Activated T-cell treated with anti-CD3 and anti-CD28 coated beads, Interleukin-2, amount 50 U/mL, for 24 hours (primary cell): Measurements from ENCODE around the gene OR52M1.
"Not testable (repeated sequence)": the region's sequence is repeated elsewhere in the genome, so short reads cannot be mapped to it uniquely, and the experiment has no call there.

ENCODE experiments used
- DNase-seq: peaks from one replicate; pipeline ENCODE4 v3.0.0-alpha.2; 2020
- H3K27ac Mint-ChIP-seq: 2 replicates; pipeline ENCODE4 v1.8.0; 2020; ENCODE audit warnings: mild to moderate bottlenecking, mixed read lengths
- H3K27me3 Mint-ChIP-seq: 2 replicates; pipeline ENCODE4 v1.8.0; 2020; ENCODE audit warnings: mixed read lengths
- H3K36me3 Mint-ChIP-seq: 2 replicates; pipeline ENCODE4 v1.8.0; 2020; ENCODE audit warnings: low read depth, mixed read lengths
- H3K4me1 Mint-ChIP-seq: 2 replicates; pipeline ENCODE4 v1.8.0; 2020; ENCODE audit warnings: low read depth, mixed read lengths
- H3K4me3 Mint-ChIP-seq: 2 replicates; pipeline ENCODE4 v1.8.0; 2020; ENCODE audit warnings: mild to moderate bottlenecking, moderate library complexity, mixed read lengths
- H3K9me3 Mint-ChIP-seq: 2 replicates; pipeline ENCODE4 v1.8.0; 2020; ENCODE audit warnings: mixed read lengths

The OR52M1 gene

DNA sequence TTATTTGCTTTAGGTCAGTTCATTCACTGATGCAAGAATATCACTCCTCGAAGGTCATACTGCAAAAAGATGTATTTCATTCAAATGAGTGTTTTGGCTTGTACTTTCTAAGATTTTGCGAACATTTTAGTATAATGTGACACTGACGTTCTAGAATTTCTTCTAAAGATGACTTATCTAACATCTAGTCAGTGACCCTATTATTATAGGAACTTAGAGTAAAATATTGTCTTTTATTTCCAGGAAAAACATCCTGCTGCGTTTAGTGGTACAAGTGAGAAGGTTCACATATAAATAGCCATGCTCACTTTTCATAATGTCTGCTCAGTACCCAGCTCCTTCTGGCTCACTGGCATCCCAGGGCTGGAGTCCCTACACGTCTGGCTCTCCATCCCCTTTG is at the start of gene OR52M1:
OR52M1 (plus strand) TSS at position 301 of the 400 bp plus-strand sequence; CDS start at position 301, 0 bp downstream.
- no peaks in the 10 kb centered on the region for H3K36me3 Mint-ChIP-seq
- H3K9me3 Mint-ChIP-seq, result no peaks in the 10 kb centered on the region
- DNase-seq, result no peak
- H3K27me3 Mint-ChIP-seq, result peaks cover 16% of the 10 kb centered on the region
- no peaks in the 10 kb centered on the region for H3K4me1 Mint-ChIP-seq
- H3K27ac Mint-ChIP-seq, result no peak within 1 kb of the TSS
- no peak within 1 kb of the TSS for H3K4me3 Mint-ChIP-seq

DNA sequence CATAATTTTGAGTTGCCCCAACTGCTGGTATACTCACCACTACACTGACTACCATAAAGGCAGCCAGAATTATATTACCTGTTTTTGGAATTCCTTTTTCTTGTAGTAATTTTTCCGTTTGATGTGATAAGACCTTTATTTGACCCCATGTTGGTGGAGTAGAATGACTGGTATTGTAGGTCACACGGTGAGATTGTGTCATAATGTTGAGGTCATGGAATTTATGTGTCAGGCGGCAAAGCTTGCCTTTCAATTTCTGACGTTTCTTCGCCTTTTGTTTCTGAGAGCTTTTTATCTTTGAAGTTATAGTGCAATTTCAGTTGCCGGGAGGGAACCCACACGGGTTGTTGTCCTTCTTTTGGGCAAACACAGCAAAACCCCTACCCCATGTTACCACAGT is 49.5 kb upstream of the OR52M1 start:
- Mint-ChIP-seq H3K9me3 (no peaks in the 10 kb centered on the region), H3K36me3 (no peaks in the 10 kb centered on the region), H3K27me3 (peaks cover 37% of the 10 kb centered on the region), H3K27ac (no peak overlapping the region), H3K4me1 (peaks cover 13% of the 10 kb centered on the region), H3K4me3 (no peak overlapping the region)
- DNase-seq, result no peak

GRCh38 chr11:4495986-4496385 is 49.0 kb upstream of the OR52M1 start:
- Mint-ChIP-seq H3K4me1 (peaks cover 13% of the 10 kb centered on the region), H3K27me3 (peaks cover 37% of the 10 kb centered on the region), H3K36me3 (no peaks in the 10 kb centered on the region), H3K9me3 (no peaks in the 10 kb centered on the region), H3K4me3 (no peak overlapping the region), H3K27ac (no peak overlapping the region)
- DNase-seq, result no peak

DNA sequence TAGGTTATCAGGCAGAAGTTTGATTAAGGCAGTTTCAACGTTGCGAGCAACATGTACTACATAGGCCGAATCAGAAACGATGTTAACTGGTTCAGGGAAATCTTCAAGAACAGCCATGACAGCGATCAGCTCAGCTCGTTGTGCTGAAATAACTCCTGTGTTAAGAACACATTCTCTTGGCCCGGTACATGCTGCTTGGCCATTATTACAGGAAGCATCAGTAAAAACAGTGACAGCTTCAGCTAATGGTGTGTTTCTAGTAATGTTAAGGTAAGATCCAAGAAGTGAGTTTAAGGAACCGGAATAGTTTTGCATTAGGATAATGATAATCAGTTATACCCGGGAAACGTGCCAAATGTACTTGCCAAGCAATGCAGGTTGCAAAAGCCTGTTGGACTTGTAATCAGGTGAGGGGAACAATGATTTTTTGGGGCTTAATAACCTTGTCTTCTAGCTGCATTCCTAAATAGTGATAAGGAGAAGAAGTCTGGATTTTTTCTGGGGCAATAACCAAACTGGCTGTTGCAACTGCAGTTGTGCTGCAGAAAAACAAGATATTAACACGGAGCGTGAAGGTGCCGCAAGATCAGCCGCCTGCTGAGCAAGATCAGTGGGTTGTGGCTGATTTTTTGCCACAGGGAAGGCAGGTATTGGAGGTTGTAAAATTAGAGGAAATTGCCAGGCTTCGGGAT is 48.3 kb upstream of the OR52M1 start:
- Mint-ChIP-seq H3K4me1 (peaks cover 13% of the 10 kb centered on the region), H3K4me3 (no peak overlapping the region), H3K27ac (no peak overlapping the region), H3K9me3 (no peaks in the 10 kb centered on the region), H3K36me3 (no peaks in the 10 kb centered on the region), H3K27me3 (peaks cover 34% of the 10 kb centered on the region)
- no peak for DNase-seq

GRCh38 chr11:4508886-4509285 is 36.1 kb upstream of the OR52M1 start:
- Mint-ChIP-seq H3K27me3 (peaks cover 27% of the 10 kb centered on the region), H3K36me3 (no peaks in the 10 kb centered on the region), H3K9me3 (no peaks in the 10 kb centered on the region), H3K4me1 (no peaks in the 10 kb centered on the region), H3K4me3 (no peak overlapping the region), H3K27ac (no peak overlapping the region)
- no peak for DNase-seq

DNA sequence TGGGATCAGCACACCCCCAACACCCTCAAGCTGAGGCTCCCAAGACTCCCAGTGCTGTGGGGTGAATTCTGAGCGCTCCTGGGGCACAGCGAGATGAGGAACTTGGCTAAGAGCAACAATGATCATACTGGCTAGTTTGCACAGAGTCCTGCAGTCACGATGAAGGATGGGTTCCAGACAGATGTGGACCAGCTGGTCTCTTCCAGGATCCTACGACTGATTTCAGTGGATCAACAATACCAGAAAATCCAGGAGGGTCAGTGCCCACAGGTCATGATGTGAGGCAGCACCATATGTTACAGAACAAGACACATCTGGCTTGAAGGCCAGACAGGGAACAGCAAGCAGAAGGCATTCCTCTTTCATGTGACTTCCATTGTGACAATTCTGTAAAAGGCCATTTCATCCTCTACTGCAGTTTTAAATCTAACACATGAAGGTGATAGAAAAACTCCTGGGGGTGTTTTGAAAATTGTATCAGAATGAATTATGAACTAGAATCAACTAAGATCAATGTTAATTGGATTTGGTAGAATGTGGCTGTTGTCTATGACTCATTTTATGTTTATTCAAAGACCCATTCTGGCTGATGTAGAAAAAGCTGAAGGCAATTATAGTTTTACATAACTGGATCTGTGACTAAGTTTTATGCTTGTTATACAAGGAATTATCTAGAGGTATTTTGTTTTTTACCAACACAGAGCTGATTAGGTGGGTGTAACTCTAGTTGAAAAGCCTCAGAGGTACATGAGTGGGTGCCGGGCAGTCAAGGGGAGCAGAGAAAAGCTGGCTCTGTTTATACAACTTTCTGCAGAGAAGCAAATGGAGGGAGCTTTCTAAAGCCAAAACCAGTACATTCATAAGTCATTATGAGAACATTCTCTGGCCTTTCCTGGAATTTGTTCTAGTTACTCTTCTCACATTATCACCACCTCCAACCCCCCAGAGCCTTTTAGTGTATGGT is 33.4 kb upstream of the OR52M1 start:
- no peak overlapping the region for H3K4me3 Mint-ChIP-seq
- no peaks in the 10 kb centered on the region for H3K36me3 Mint-ChIP-seq
- no peak overlapping the region for H3K27ac Mint-ChIP-seq
- no peaks in the 10 kb centered on the region for H3K9me3 Mint-ChIP-seq
- H3K27me3 Mint-ChIP-seq, result peaks cover 16% of the 10 kb centered on the region
- DNase-seq, result no peak
- no peaks in the 10 kb centered on the region for H3K4me1 Mint-ChIP-seq

- H3K4me3 Mint-ChIP-seq, result no peak overlapping the region
- no peaks in the 10 kb centered on the region for H3K4me1 Mint-ChIP-seq
- H3K36me3 Mint-ChIP-seq, result no peaks in the 10 kb centered on the region
- no peak overlapping the region for H3K27ac Mint-ChIP-seq
- H3K9me3 Mint-ChIP-seq, result no peaks in the 10 kb centered on the region
- no peak for DNase-seq
- H3K27me3 Mint-ChIP-seq, result peaks cover 3% of the 10 kb centered on the region
These were observed 30.8 kb upstream of the OR52M1 start for GRCh38 chr11:4514196-4514595.

- no peaks in the 10 kb centered on the region for H3K4me1 Mint-ChIP-seq
- no peak for DNase-seq
- H3K36me3 Mint-ChIP-seq, result no peaks in the 10 kb centered on the region
- H3K27ac Mint-ChIP-seq, result no peak overlapping the region
- peaks cover 30% of the 10 kb centered on the region for H3K27me3 Mint-ChIP-seq
- no peak overlapping the region for H3K4me3 Mint-ChIP-seq
- no peaks in the 10 kb centered on the region for H3K9me3 Mint-ChIP-seq
These were observed 22.7 kb upstream of the OR52M1 start for GRCh38 chr11:4522339-4522738.

DNA sequence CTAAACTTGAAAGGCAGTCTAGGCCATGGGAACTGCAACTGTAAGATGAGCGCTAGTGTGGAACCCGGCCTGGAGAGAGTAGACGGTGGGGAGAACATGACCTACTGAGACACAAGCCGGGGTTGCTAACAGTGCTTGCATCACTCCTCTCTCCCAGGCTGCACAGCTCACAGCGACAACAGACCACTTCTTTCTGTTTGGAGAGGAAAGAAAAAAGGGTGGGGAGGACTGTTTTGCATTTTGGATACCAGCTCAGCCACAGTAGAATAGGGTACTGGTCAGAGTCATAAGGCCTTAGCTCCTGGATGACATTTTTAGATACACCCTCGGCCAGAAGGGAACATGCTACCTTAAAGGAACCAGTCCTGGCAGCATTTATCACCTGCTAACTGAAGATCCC is 22.2 kb upstream of the OR52M1 start:
- Mint-ChIP-seq H3K4me1 (no peaks in the 10 kb centered on the region), H3K9me3 (no peaks in the 10 kb centered on the region), H3K36me3 (no peaks in the 10 kb centered on the region), H3K27me3 (peaks cover 33% of the 10 kb centered on the region), H3K4me3 (no peak overlapping the region), H3K27ac (no peak overlapping the region)
- DNase-seq, result no peak

DNA sequence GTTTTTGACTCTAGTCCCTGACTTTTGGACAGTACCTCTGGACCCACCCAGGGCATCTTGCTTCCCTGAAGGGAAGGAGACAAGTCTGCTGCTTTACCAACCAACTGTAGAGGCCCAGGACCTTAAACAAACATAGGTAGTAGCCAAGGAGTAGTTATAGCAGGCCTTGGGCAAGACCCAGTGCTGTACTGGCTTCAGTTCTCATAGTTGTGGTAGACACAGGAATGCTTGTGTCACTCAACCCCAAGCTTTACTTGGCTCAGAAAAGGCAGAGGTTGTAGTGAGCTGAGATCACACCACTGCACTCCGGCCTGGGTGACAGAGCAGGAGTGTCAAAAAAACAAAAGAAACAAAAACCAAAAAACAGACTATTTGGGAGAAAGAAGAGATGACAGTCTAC is 21.3 kb upstream of the OR52M1 start:
- Mint-ChIP-seq H3K27me3 (peaks cover 39% of the 10 kb centered on the region), H3K27ac (no peak overlapping the region), H3K4me3 (no peak overlapping the region), H3K4me1 (no peaks in the 10 kb centered on the region), H3K36me3 (no peaks in the 10 kb centered on the region), H3K9me3 (no peaks in the 10 kb centered on the region)
- DNase-seq, result no peak

DNA sequence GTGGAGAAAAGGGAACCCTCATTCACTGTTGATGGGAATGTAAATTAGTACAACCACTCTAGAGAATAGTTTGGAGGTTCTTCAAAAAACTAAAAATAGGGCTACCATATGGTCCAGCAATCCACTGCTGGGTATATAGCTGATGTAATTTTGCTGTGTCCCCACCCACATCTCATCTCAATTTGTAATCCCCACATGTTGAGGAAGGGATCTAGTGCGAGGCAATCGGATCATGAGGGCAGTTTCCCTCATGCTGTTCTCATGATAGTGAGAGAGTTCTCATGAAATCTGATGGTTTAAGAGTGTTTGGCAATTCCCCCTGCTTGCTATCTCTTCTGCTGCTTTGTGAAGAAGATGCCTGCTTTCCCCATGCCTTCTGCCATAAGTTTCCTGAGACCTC is 17.1 kb upstream of the OR52M1 start:
- no peaks in the 10 kb centered on the region for H3K9me3 Mint-ChIP-seq
- no peak overlapping the region for H3K4me3 Mint-ChIP-seq
- no peak for DNase-seq
- H3K36me3 Mint-ChIP-seq, result no peaks in the 10 kb centered on the region
- H3K27me3 Mint-ChIP-seq, result peaks cover 46% of the 10 kb centered on the region
- H3K4me1 Mint-ChIP-seq, result no peaks in the 10 kb centered on the region
- H3K27ac Mint-ChIP-seq, result no peak overlapping the region

- H3K9me3 Mint-ChIP-seq, H3K36me3 Mint-ChIP-seq, H3K4me1 Mint-ChIP-seq, H3K27ac Mint-ChIP-seq, H3K4me3 Mint-ChIP-seq, DNase-seq: not testable (repeated sequence)
- peaks cover 47% of the 10 kb centered on the region for H3K27me3 Mint-ChIP-seq
These were observed 13.3 kb upstream of the OR52M1 start for GRCh38 chr11:4531686-4532085.

DNA sequence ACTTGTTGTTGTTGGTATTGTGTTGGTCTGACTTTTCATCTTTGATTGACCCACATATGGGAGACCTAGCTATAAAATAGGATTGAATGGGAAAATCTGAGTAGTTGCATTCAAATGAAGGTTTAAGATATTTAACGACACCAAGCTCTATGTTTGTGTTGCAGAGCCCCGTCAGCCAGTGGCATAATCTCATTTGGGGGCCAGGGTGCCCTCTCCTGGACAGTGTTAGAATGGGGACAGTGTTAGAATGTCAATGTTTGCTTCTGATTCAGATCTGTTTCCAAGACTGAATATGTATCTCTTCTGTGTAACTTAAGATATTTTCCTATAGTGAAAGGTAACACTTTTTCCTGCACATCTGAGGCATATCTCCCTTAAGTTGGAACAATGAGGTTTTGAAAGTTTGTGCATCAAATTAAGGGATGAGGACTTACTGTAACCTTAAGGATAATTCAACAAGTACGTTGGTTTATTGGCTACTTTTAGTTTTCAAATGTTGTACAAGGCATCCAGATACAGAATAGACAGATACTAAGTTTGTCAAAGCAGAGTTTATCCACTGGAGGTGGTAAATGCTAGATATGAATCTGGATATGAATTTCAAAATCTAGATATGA is 5.3 kb upstream of the OR52M1 start:
- Mint-ChIP-seq H3K9me3 (no peaks in the 10 kb centered on the region), H3K4me1 (no peaks in the 10 kb centered on the region), H3K36me3 (no peaks in the 10 kb centered on the region), H3K27ac (no peak overlapping the region), H3K4me3 (no peak overlapping the region), H3K27me3 (peaks cover 35% of the 10 kb centered on the region)
- DNase-seq, result peak; percentile 66

DNA sequence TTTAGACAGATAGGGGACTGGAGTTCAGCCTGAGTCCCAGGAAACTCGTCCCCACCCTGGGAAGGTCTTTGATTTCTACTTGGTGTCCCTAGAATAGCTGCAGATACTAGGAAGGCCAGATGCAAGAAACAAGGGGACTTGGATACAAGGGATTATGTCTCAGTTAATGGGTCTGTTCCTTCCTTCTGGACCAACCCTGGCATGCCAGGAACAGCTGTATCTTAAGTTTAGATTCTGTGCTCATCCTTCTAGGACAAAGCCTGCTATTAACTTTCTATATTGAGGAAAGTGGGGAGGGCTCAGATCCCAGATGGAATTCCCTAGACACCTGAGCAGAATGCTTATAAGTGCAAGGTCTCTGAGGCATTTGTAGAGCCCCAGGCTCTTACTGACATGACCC is 3.9 kb upstream of the OR52M1 start:
- Mint-ChIP-seq H3K9me3 (no peaks in the 10 kb centered on the region), H3K27ac (no peak overlapping the region), H3K4me1 (no peaks in the 10 kb centered on the region), H3K4me3 (no peak overlapping the region), H3K27me3 (peaks cover 26% of the 10 kb centered on the region), H3K36me3 (no peaks in the 10 kb centered on the region)
- no peak for DNase-seq

- Mint-ChIP-seq H3K4me3 (no peak overlapping the region), H3K27ac (no peak overlapping the region), H3K4me1 (no peaks in the 10 kb centered on the region), H3K27me3 (peaks cover 18% of the 10 kb centered on the region), H3K9me3 (no peaks in the 10 kb centered on the region), H3K36me3 (no peaks in the 10 kb centered on the region)
- no peak for DNase-seq
These were observed 1.4 kb upstream of the OR52M1 start for GRCh38 chr11:4543561-4543960.
